HG03280 (cell line): Measurements from ENCODE around the gene STK24.

ENCODE experiments used
- ATAC-seq: cut with Tn5 transposase; IDR thresholded peaks from one replicate; pipeline ENCODE4 v1.9.1; 2021; ENCODE audit warnings: mild to moderate bottlenecking, moderate library complexity; ENCODE audit not compliant: unreplicated experiment

Gene STK24

GRCh38 chr13:98439896-98440295, 137.0 kb downstream of the STK24 start:
- ATAC-seq, result no peak

GRCh38 chr13:98439126-98439828, 137.6 kb downstream of the STK24 start:
- no peak for ATAC-seq

- no peak for ATAC-seq
Observed at GRCh38 chr13:98438246-98439125, 138.4 kb downstream of the STK24 start.

- no peak for ATAC-seq
Observed at GRCh38 chr13:98436233-98436910, 140.5 kb downstream of the STK24 start.

- no peak for ATAC-seq
Observed at GRCh38 chr13:98435376-98435775, 141.5 kb downstream of the STK24 start.

- ATAC-seq, result no peak
Observed at GRCh38 chr13:98434060-98434459, 142.8 kb downstream of the STK24 start.

GRCh38 chr13:98433654-98434053, 143.3 kb downstream of the STK24 start:
- no peak for ATAC-seq

- no peak for ATAC-seq
Observed at GRCh38 chr13:98432638-98433037, 144.3 kb downstream of the STK24 start.

- no peak for ATAC-seq
Observed at GRCh38 chr13:98429977-98430736, 146.8 kb downstream of the STK24 start.

GRCh38 chr13:98429531-98429930, 147.4 kb downstream of the STK24 start:
- ATAC-seq, result no peak

- no peak for ATAC-seq
Observed at GRCh38 chr13:98429081-98429480, 147.8 kb downstream of the STK24 start.

GRCh38 chr13:98428256-98428966, 148.5 kb downstream of the STK24 start:
- no peak for ATAC-seq

- no peak for ATAC-seq
Observed at GRCh38 chr13:98427331-98427995, 149.4 kb downstream of the STK24 start.

- no peak for ATAC-seq
Observed at GRCh38 chr13:98423417-98423816, 153.5 kb downstream of the STK24 start.

GRCh38 chr13:98422046-98422445, 154.9 kb downstream of the STK24 start:
- no peak for ATAC-seq

- ATAC-seq, result no peak
Observed at GRCh38 chr13:98420554-98421175, 156.2 kb downstream of the STK24 start.

GRCh38 chr13:98419786-98420553, 156.9 kb downstream of the STK24 start:
- no peak for ATAC-seq

- no peak for ATAC-seq
Observed at GRCh38 chr13:98416408-98416807, 160.5 kb downstream of the STK24 start.
